ACC112 (cell line): Measurements from ENCODE around the gene RHEB.
A peak's percentile ranks its signal among the peaks of the same experiment; 100 is the strongest.

Source experiments
- H2AFZ ChIP-seq: fragments of 200-600 bp; sonication (generic); one replicate; pipeline ENCODE4 v1.6.0; 2017; ENCODE audit warnings: antibody characterized with exemption, low read length; ENCODE audit not compliant: unreplicated experiment
- H3K27ac ChIP-seq: fragments of 200-600 bp; sonication (generic); 2 replicates; pipeline ENCODE4 v1.5.1; 2014; ENCODE audit warnings: low read depth, mild to moderate bottlenecking, antibody characterized with exemption, low read length, moderate library complexity
- H3K27me3 ChIP-seq: fragments of 200-600 bp; sonication (generic); 2 replicates; pipeline ENCODE4 v1.6.1; 2014; ENCODE audit warnings: mild to moderate bottlenecking, antibody characterized with exemption, low read length, moderate library complexity, mixed read lengths; ENCODE audit not compliant: insufficient read depth
- H3K36me3 ChIP-seq: fragments of 200-600 bp; sonication (generic); 2 replicates; pipeline ENCODE4 v1.6.1; 2016; ENCODE audit warnings: mild to moderate bottlenecking, antibody characterized with exemption, low read length, moderate library complexity, mixed read lengths; ENCODE audit not compliant: insufficient read depth
- H3K4me1 ChIP-seq: fragments of 200-600 bp; sonication (generic); one replicate; pipeline ENCODE4 v1.6.1; 2016; ENCODE audit warnings: low read length, mixed read lengths; ENCODE audit not compliant: insufficient read depth, unreplicated experiment, control insufficient read depth
- H3K4me3 ChIP-seq: fragments of 200-600 bp; sonication (generic); 2 replicates; pipeline ENCODE4 v1.5.1; 2014; ENCODE audit warnings: mild to moderate bottlenecking, low read depth, low read length
- H3K79me2 ChIP-seq: fragments of 200-600 bp; sonication (generic); one replicate; pipeline ENCODE4 v1.6.0; 2016; ENCODE audit warnings: low read length; ENCODE audit not compliant: control insufficient read depth, unreplicated experiment, insufficient read depth

RHEB gene

DNA sequence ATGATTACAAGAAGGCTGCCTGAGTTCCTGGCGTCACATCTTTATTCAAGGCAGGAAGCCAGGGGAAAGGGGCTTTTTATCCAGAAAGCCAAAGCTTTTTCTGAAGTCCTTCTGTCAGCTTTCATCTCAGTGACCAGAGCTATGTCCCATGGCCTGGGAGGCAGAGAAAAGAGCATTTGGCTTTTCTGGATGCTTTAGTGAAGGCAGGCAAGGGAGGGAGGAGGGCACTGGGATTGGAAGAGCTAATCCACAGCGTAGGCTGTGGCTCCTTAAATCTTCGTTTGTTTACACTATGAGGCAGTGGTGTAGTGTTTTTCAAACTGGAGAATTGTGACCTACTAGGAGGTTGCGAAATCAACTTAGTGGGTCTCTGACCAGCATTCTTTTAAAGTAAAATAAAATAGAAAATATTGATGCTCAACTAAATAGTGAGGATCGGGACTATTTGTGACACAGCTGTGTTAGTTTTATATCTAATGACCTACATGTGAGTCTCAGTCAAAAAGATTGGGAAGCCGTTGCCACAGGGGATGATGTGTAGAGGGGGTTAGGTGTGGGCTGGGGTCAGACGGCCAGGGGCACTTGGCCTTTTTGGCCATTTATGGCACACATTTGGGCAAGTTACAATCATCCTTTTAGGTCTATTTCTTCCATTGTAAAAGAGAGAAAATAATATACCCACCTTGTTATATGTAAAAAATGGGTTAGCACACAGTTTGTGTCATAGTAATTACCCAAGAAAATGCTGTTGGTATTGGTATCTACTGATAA lies 93.8 kb downstream of the RHEB start:
- Histone ChIP-seq H3K4me1 (peaks cover 27% of the 10 kb centered on the region), H3K79me2 (no peaks in the 10 kb centered on the region), H3K4me3 (peak overlapping the region; percentile 45), H3K27ac (peak overlapping the region; percentile 85), H3K36me3 (no peaks in the 10 kb centered on the region), H2AFZ (no peak overlapping the region), H3K27me3 (peaks cover 9% of the 10 kb centered on the region; the same call in 1 of the 2 replicates)

DNA sequence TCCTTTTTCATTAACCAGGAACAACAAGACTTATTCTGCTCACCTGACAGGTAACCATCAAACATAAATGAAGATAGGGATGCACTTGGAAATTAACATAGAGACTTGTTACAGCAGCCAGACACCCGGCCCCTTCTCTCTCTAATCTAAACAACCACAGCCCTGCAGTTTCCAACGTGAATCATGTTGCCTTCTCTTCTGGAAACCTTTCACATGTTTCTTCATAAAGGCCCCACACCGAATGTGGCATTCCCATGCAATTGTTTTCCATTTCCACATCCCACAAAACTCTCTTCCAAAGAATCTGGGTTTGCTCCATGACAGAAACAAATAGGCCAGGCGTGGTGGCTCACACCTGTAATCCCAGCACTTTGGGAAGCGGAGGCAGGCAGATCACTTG lies 94.9 kb downstream of the RHEB start:
- peaks cover 9% of the 10 kb centered on the region; the same call in 1 of the 2 replicates for H3K27me3 ChIP-seq
- no peaks in the 10 kb centered on the region for H3K79me2 ChIP-seq
- no peak overlapping the region for H3K27ac ChIP-seq
- H3K4me3 ChIP-seq: no peak overlapping the region
- H3K36me3 ChIP-seq: no peaks in the 10 kb centered on the region
- no peak overlapping the region for H2AFZ ChIP-seq
- H3K4me1 ChIP-seq: peaks cover 27% of the 10 kb centered on the region

DNA sequence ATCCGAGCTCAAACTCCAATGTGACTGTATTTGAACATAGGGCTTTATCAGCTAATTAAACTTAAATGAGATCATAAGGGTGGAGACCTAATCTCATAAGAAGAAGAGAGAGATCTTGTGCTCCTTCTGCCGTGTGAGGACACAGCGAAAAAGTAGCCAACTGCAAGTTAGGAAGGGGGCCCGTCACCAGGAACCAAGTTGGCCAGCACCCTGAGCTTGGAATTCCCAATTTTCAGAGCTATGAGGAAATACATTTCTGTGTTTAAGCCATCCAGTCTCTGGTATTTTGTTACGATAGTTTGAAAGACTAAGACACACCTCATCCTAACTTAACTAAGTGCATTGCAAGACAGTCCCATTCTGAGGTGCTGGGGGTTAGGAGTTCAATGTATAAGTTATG lies 95.8 kb downstream of the RHEB start:
- peaks cover 27% of the 10 kb centered on the region for H3K4me1 ChIP-seq
- no peak overlapping the region for H2AFZ ChIP-seq
- H3K36me3 ChIP-seq: no peaks in the 10 kb centered on the region
- peaks cover 9% of the 10 kb centered on the region; the same call in 1 of the 2 replicates for H3K27me3 ChIP-seq
- H3K27ac ChIP-seq: no peak overlapping the region
- no peaks in the 10 kb centered on the region for H3K79me2 ChIP-seq
- no peak overlapping the region for H3K4me3 ChIP-seq

- H3K27me3 ChIP-seq: peaks cover 9% of the 10 kb centered on the region; the same call in 1 of the 2 replicates
- H2AFZ ChIP-seq: no peak overlapping the region
- no peaks in the 10 kb centered on the region for H3K79me2 ChIP-seq
- H3K36me3 ChIP-seq: no peaks in the 10 kb centered on the region
- H3K4me1 ChIP-seq: peaks cover 24% of the 10 kb centered on the region
- H3K4me3 ChIP-seq: no peak overlapping the region
- H3K27ac ChIP-seq: no peak overlapping the region
Observed at GRCh38 chr7:151423226-151423625, 96.5 kb downstream of the RHEB start.

- Histone ChIP-seq H3K36me3 (no peaks in the 10 kb centered on the region), H3K27ac (no peak overlapping the region), H3K4me1 (peaks cover 18% of the 10 kb centered on the region), H3K79me2 (no peaks in the 10 kb centered on the region), H2AFZ (no peak overlapping the region), H3K27me3 (peaks cover 9% of the 10 kb centered on the region; the same call in 1 of the 2 replicates), H3K4me3 (no peak overlapping the region)
Observed at GRCh38 chr7:151422212-151422611, 97.5 kb downstream of the RHEB start.

DNA sequence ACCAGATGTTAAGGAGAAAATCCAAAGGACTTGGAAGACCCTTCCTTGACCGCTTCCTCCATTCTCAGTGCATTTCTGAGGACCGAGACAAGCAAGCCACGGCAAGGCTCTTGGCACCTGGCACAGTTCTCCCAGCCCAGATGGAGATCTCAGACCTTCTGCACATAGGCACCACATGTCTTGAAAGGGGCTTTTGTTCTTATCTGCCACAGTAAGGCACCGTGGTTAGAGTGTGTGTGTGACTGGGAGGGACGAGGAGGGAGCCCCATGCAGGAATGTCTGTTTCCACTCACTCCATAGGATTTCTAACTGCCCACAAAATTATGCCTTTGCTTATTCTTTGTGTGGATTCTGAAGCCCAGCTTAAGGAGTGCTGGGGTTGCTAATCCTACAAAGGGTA lies 99.6 kb downstream of the RHEB start:
- Histone ChIP-seq H2AFZ (no peak overlapping the region), H3K27ac (no peak overlapping the region), H3K36me3 (no peaks in the 10 kb centered on the region), H3K27me3 (peaks cover 9% of the 10 kb centered on the region; the same call in 1 of the 2 replicates), H3K4me3 (no peak overlapping the region), H3K4me1 (no peaks in the 10 kb centered on the region), H3K79me2 (no peaks in the 10 kb centered on the region)

DNA sequence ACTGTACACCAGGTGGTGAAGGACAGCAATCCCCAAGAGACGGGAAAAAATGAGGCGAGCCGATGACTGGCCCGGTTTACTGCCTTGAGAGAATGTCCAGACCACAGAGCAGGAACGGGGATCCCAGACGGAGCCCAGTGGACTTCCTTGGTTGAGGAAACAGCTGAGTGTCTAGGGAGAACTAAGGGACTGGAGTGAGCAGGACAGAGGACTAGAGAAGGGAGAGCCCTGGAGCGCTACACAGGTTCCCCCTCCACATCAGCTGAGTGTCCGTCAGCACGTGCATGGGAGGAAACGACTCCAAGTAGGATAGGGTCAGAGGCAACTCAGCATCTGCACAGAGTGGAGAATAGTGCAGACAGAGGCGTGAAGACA lies 102.8 kb downstream of the RHEB start:
- no peaks in the 10 kb centered on the region for H3K79me2 ChIP-seq
- H3K4me1 ChIP-seq: no peaks in the 10 kb centered on the region
- H3K36me3 ChIP-seq: no peaks in the 10 kb centered on the region
- no peak overlapping the region for H3K4me3 ChIP-seq
- no peak overlapping the region for H3K27ac ChIP-seq
- peaks cover 22% of the 10 kb centered on the region for H3K27me3 ChIP-seq
- no peak overlapping the region for H2AFZ ChIP-seq

GRCh38 chr7:151416112-151416940 lies 103.4 kb downstream of the RHEB start:
- Histone ChIP-seq H3K27ac (no peak overlapping the region), H3K27me3 (peaks cover 28% of the 10 kb centered on the region), H3K79me2 (no peaks in the 10 kb centered on the region), H3K4me1 (no peaks in the 10 kb centered on the region), H3K36me3 (no peaks in the 10 kb centered on the region), H3K4me3 (no peak overlapping the region), H2AFZ (no peak overlapping the region)
